HG02970 (cell line): ENCODE data around the gene KRT24.
A peak's percentile ranks its signal among the peaks of the same experiment; 100 is the strongest.

Experiments
- ATAC-seq: cut with Tn5 transposase; IDR thresholded peaks from one replicate; pipeline ENCODE4 v1.9.1; 2021; ENCODE audit warnings: mild to moderate bottlenecking, moderate library complexity, moderate number of reproducible peaks; ENCODE audit not compliant: unreplicated experiment, low FRiP score

Gene KRT24

DNA sequence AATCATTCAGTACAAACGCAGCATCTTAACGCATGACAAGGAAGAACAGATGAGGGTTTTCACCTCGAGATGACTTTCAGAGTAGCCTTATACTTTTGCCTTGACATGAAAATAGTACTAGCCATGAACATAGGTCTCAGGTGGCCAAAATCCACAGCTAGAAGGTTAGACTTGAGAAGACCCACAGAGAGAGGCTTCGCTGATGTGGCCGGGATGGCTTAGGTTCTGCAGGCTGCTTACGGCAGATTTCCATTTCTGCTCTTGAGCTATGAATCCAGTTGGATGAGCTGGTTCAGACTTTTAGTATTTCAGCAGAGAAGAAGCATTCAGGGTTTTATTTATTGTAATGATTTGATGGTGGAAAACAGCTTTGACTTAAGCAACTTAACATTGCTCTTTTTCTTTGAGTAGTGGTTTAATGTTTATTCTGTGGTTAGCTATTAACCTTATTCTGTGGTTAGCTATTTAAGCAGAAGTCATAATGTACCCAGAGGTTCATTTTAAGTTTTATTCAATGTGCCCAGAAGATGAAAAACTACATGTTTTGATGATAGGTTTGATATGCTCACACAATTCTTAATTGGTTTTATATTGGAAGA, 7.6 kb downstream of the KRT24 start:
- ATAC-seq, result no peak

DNA sequence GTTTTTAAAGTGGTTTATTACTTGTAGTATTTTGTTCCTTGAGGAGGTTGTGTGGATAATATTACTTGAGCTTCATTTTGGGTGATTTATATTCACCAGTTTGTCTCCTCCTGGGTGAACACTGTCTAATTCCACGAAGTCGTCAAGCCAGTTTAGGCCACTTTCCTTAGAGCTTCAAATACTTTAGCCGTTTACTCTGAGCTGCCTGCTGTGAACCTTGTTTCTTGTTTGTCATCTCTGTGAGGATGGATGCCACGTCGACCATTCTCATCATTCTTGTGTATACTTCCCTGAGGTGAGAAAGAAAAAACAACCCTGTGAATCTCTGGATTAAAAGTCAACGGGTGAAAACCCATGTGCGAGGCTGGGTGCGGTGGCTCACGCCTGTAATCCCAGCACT, 9.0 kb downstream of the KRT24 start:
- ATAC-seq, result no peak

- ATAC-seq, result no peak
Observed at GRCh38 chr17:40687106-40687505, 16.4 kb downstream of the KRT24 start.

GRCh38 chr17:40686192-40686591, 17.4 kb downstream of the KRT24 start:
- no peak for ATAC-seq

DNA sequence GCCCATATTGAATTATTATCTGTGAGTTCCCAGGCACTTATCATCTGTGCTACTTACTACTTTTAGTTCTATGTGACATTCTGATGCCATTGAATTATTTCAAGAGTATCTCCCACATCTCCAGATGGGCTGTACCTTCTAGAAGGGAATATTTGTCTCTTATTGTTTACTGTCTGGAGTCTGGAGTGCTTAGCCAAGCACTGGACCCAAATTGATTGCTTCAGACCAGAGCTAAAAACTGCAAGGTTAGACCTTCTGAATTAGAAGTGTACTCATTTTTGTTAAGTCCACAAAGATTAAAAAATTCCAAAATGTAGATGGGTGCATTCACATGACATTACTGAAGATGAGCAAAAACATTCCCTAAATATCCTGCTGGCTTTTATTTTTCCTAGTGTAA, 22.6 kb downstream of the KRT24 start:
- no peak for ATAC-seq

- ATAC-seq, result no peak
Observed at GRCh38 chr17:40679523-40679907, 24.0 kb downstream of the KRT24 start.

DNA sequence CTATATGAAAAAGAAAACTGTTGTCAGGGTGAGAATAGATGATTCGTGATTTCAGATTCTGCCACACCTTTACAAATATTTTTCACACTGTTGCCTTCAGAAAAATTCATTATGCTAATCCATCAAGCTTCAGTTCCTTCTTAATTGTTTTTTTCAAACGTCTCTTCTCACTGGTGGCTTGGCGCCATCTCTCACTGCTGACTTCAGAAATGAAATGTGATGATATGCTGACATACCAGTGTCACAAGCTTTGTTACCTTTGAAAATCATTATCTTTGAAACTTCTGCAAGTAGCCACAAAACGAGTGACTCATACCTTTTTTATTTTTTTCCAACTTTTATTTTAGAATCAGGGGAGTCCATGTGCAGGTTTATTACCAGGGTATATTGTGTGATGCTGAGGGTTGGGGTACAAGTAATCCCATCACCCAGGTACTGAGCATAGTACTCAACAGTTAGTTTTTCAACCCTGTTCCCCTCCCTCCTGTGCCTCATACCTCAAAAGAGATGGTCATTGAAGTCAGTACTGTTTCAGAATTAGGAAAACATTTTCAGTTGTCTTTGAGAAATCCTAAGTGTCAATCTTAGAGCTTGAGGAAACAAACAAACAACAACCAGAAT, 24.5 kb downstream of the KRT24 start:
- no peak for ATAC-seq

- ATAC-seq, result no peak
Observed at GRCh38 chr17:40675905-40676304, 27.6 kb downstream of the KRT24 start.

DNA sequence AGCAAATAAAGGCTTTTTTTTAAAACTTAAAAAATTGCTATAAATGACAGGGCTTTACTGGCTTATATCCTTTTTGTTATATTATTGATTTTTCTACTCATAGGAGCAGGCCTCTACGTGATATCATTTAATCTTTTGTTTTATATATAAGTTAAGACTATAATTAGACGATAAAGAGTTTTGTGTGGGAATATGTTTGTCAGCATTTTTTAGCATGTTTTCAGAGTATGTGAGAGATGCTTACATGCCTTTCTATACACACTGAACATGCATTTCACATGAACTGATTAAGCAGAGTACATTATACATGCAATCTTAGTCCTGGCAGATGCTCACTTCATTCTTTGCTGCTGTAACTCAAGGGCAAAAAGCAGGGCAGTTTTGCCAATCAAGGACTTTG, 30.9 kb downstream of the KRT24 start:
- ATAC-seq, result no peak

- no peak for ATAC-seq
Observed at GRCh38 chr17:40671282-40671681, 32.3 kb downstream of the KRT24 start.

GRCh38 chr17:40666331-40666730, 37.2 kb downstream of the KRT24 start:
- no peak for ATAC-seq

- ATAC-seq, result no peak
Observed at GRCh38 chr17:40664582-40665333, 38.8 kb downstream of the KRT24 start, which contains the start of gene KRT222. Gene KRT222, minus strand, starts transcription at chr17:40665177. Its CDS starts 78 bp downstream, at chr17:40665099.

GRCh38 chr17:40663252-40663651, 40.3 kb downstream of the KRT24 start:
- no peak for ATAC-seq

DNA sequence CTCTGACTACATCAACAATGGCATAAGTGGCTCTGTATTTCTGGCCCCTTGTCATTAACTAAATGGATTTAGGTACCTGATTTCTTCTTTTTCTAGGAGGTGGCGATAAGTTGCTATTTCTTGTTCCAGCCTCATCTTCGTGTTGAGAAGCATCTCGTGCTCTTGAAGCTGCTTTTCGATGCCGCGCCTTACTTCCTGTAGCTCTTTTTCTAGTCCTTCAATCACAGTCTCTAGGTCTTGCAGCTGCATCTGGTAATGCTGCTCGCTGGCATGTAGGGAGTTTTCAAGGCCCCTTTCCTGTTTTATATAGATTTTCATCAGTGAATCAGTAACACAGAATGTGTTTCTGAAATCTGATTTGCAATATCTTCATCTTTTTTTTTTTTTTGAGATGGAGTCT, 43.6 kb downstream of the KRT24 start:
- no peak for ATAC-seq

GRCh38 chr17:40658396-40658795, 45.2 kb downstream of the KRT24 start:
- ATAC-seq, result no peak

DNA sequence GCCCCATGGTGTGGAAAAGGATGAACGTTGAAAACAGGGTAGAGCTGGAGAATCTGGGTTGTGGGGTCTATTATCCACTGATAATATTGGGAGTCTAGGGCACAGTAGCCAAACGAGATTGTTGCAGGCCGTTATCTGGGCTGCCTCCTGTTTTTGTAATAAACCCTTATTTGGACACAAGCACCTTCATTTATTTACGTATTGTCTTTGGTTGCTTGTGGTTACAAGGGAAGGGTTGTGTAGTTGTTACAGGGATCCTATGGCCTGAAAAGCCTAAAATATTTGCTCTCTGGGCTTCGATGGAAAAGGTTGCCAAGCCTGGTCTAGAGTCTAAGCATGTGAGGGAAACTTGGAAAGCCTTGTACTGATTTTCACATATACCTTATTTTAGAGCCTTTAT, 51.6 kb downstream of the KRT24 start:
- ATAC-seq, result no peak

DNA sequence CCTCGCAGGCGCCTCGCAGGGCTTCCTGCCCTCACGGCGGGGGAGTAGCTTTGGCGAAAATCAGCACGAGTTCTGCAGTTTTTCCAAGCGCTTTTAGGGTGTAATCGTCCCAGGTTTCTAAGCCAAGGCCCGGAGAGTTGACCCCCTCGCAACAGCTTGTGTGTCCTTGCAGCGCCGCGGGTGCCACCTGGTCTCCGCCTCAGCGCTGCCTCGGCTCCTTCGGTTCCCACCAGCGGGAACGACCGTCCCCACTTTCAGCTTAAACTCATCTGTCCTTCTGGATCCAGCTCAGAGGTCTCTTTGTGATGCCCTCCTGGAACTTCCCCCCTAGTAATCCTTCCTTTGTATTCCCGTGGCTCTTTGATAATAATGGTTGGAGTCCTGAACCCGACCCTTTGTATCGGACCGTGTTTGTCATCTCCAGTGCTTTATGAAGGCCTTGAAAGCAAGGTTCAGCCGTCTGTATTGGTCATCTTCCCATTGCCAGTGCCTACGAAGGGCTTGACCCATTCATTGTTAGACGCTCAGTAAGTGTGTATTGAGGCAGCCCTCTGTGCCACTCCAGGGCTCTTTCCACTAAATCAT, 55.1 kb downstream of the KRT24 start:
- peak; percentile 17 for ATAC-seq
